HG03139 (cell line): ENCODE data around the gene FXYD6.
"Not testable (repeated sequence)": the region's sequence is repeated elsewhere in the genome, so short reads cannot be mapped to it uniquely, and the experiment has no call there.

Source experiments
- ATAC-seq: cut with Tn5 transposase; IDR thresholded peaks from one replicate; pipeline ENCODE4 v1.9.1; 2021; ENCODE audit not compliant: unreplicated experiment

The FXYD6 gene

DNA sequence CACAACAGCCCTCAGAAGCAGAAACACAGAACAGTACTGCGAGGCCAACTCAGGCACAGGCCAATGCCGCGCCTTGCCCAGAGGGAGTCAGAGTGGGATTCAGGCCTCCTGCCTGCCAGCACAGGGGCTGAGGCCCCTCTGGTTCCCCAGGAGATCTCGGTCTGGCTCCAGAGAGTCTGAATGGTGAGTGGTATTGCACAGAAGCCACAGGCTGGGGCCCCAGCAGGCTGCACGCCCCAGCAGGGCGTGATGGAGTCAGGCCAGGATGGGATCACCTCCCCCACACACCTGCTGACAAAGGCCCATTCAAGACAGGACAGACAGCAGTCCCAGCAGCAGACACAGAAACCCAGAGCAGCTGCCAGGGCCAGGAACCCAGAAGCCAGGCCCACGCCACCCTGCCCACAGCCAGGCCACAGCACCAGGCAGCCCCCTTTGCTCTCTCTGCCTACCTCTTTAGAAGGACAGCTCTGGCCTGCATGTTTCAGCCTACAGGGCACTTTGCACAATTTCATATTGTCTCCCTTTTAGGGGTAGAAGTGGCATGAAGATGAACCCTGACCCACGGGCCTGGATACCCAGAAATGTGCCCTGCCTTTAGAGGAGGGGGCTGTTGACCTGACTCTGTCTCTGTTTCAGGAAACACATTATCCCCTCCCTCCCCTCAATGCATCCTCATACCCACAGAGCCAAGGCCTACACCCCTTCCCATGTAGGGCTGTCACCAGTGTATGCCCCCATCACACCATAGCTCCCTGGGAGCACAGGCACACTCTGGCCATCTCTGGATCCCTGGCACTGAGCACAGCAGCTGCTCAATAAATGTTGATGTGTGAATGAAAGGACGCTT is 6.1 kb downstream of the FXYD6 start:
- ATAC-seq = no peak

GRCh38 chr11:117869604-117870003 is 6.9 kb downstream of the FXYD6 start:
- ATAC-seq = no peak

- ATAC-seq = no peak
Observed at GRCh38 chr11:117868815-117869561, 7.5 kb downstream of the FXYD6 start.

DNA sequence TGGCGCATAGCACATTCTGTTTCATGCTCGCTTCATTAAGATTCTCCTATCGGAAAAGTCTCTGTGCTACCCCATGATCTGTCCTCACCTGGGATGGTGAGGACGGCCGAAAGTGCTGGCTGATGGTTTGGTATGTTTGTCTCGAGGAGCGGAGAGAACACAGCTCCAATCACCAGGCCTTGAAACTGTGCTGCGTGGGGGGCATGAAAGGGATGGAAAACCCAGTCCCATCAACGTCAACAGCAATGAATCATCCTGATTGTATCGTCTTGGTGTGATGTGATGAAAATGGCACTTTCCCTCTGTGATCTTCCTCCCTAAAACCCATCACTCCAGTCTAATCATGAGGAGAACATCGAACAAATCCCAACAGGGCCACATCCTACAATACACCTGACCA is 8.4 kb downstream of the FXYD6 start:
- no peak for ATAC-seq

GRCh38 chr11:117866526-117866925 is 9.9 kb downstream of the FXYD6 start:
- ATAC-seq = no peak

- not testable (repeated sequence) for ATAC-seq
Observed at GRCh38 chr11:117865546-117865945, 10.9 kb downstream of the FXYD6 start.

DNA sequence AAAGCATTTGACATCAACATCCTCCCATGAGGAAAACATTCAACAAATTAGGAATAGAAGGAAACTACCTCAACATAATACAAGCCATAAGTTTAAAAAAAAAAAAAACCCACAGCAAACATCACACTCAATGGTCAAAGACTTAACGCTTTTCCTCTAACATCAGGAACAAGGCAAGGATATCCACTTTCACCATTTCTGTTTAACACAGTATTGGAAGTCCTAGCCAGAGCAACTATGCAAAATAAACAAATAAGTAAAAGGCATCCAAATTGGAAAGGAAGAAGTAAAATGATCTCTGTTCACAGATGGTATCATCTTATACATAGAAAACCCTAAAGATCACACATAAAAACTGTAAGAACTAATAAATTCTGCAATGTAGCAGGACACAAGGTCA is 13.1 kb downstream of the FXYD6 start:
- no peak for ATAC-seq

GRCh38 chr11:117862753-117863152 is 13.7 kb downstream of the FXYD6 start:
- no peak for ATAC-seq

- no peak for ATAC-seq
Observed at GRCh38 chr11:117862019-117862725, 14.3 kb downstream of the FXYD6 start.

DNA sequence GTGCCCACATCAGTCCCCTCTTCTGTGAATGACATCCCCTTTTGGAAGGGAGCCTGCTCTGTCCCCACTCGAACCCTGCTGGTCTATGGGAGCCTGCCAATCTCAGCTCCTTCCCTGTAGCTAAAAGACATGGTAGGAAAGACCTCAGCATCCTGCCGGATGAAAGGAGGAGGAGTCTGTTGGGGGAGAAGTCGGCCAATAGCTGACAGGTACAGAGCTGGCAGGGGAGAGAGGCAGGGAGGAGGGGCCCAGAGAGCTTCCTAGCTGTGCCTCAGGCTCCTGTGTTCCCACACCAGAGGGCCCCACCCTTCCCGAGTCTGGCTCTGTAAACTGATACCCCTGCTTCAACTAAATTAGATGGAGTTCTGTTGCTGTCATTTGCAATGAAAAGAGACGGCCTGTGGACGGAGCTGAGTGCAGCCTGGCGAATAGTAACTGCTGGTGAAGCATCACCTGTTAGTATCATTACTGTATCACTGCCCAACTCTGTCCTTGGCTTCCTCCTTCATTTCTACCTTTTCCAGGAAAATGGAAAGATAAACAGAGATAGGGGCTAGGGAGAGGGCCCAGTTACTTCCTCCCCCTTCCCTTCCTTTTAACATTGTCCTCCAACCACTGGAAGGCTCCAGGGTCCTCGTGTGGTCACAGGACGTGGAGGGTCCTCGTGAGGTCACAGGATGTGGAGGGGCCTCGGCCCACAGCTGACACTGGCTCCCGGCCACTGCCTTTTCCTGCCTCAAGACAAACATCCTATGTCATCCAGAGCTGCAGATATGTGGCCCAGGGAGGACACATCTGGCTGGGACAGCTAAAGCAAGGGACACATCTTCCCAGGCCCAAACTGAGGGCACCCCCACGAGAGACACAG is 15.1 kb downstream of the FXYD6 start:
- no peak for ATAC-seq

GRCh38 chr11:117860139-117860538 is 16.3 kb downstream of the FXYD6 start:
- no peak for ATAC-seq

GRCh38 chr11:117859488-117860112 is 16.9 kb downstream of the FXYD6 start:
- no peak for ATAC-seq

DNA sequence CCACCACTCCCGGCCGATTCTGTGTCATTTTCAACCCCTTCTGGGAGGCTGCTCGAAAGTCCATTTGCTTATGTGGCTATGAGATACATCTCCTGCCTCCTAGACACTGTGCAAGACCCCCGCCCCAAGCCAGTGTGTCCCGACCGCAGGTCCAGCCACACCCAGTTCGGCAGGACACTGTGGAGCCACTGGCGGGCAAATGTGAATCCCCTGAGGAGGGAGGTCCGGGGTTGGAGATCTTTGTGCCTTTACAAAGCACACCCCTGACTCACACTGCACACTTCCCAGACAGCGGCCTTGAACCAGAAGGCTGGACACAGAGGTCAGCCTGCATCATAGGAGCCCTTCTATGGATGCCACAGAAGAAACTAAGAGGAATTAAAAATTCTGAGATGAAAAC is 17.4 kb downstream of the FXYD6 start:
- no peak for ATAC-seq

DNA sequence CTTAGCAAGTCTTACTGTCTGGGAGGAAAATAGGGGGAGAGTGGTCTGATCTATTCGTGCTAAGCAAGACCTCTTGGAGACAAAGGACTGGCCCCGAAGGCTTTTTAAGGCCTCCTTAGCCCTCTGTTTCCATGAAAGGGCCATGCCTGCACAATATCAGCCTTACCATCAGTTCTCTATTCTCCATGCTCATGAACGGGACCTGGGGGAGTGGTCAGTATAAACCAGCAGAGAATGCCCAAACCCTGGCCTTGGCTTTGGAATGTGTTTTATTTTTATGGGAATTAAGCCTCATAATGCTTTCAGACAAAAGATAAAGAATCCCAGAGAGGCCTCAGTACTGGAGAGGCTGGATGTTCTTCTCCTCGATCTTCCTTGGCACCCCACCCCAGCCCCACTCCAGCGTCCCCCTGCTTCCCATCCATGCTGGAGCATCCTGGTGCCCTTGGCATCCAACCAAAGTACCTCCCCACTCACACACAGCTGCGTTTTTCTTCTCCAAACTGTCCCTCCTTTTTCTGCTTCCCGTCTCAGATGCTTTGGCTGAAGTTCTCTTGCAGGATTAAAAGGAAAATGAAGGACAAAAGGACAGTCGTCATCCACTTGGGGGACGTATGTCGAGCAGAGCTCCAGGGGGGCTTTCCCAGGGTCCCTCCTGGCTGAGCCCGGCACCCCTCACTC is 18.6 kb downstream of the FXYD6 start:
- no peak for ATAC-seq

DNA sequence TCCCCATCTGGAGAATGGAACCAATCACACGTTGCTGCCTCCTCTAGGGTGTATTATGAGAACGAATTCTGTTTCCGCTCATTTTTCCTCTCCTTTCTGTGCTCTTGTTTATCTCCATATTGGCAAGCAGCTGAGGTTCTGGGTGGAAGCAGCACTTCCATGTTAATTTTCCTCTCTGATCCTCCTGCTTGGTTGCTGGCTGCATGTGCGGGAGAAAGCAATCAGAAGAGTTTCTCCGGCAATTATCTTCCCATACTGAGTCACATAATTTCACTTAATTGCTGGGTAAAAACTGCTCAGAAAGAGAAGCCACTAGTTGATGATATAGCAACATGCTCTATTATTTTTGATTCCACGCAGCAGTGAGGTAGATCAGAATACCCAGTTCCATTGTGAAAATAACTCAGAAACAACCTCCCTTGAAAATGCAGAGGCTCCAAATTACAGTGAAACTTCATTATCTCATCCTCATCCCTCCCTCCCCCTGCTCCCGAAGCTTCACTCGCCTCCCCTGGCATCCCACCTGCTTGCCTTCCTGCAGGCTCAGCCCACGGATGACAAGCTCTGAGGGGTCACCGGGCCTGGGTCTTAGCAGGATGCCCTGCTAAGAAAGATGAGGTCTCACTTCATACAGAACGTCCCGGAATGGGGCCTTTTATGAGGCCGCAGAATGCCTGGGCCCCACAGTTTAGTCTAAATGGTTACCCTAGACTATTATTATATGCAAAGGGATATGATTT is 20.4 kb downstream of the FXYD6 start:
- no peak for ATAC-seq

- ATAC-seq = no peak
Observed at GRCh38 chr11:117855186-117855845, 21.1 kb downstream of the FXYD6 start.

DNA sequence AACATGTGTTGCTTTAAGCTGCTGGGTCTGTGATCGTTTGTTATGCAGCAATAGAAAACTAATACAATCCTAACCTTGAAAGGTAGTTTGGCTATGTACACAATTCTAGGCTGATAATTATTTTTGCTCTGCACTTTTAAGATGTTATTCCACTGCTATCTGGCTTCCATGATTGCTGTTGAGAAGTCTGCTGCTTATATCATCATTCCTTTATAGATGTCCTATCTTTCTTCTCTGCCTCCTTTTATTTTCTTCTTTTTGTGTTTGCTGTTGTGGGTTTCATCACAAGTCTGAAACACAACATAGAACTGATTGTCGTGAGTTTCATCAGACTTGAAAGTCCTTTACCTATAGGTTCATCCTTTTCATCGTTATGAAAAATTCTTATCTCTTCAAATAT is 24.1 kb downstream of the FXYD6 start:
- ATAC-seq = no peak

DNA sequence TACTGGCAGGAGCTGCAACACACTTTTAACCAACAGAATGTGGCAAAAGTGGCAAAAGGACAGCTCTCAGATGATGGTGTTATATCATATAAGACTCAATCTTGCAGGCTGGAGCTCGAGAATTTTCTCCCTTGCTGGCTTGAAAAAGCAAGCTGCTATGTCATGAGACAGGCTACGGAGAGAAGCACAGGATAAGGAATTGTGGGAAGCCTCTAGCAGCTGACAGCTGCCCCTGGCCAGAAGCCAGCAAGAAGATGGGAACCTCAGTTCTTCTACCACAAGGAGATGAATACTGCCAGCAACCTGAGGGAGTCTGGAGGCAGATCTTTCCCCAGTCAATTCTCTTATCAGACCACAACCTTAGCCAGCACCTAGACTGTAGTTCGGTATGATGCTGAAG is 24.6 kb downstream of the FXYD6 start:
- ATAC-seq = no peak

GRCh38 chr11:117851106-117851505 is 25.4 kb downstream of the FXYD6 start:
- no peak for ATAC-seq
